ENCODE data around the gene PIF1.

- TF ChIP-seq, protein P1, sequence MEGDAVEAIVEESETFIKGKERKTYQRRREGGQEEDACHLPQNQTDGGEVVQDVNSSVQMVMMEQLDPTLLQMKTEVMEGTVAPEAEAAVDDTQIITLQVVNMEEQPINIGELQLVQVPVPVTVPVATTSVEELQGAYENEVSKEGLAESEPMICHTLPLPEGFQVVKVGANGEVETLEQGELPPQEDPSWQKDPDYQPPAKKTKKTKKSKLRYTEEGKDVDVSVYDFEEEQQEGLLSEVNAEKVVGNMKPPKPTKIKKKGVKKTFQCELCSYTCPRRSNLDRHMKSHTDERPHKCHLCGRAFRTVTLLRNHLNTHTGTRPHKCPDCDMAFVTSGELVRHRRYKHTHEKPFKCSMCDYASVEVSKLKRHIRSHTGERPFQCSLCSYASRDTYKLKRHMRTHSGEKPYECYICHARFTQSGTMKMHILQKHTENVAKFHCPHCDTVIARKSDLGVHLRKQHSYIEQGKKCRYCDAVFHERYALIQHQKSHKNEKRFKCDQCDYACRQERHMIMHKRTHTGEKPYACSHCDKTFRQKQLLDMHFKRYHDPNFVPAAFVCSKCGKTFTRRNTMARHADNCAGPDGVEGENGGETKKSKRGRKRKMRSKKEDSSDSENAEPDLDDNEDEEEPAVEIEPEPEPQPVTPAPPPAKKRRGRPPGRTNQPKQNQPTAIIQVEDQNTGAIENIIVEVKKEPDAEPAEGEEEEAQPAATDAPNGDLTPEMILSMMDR (conservative IDR thresholded peaks at IDR 0.05; ENCODE audit: low read length): no peak
- TF ChIP-seq EZH2phosphoT487 (IDR thresholded peaks at IDR 0.05; ENCODE audit: borderline replicate concordance, low read depth, low read length): no peak
Measured at GRCh38 chr15:64856429-64857145, 31.1 kb upstream of the PIF1 start.
